PC-9 (cell line): ENCODE data around the gene CCDC141. TPM values are rescaled to one million over a fixed set of nuclear protein-coding genes. Genes with fewer than 3 reads are reported as not detected.

Experiments used
- BruUV-seq: library from RNA; stranded (reverse); fragments of 400-500 nt; replicated peaks from 2 replicates; lab custom pipeline; 2021; lab: Mats Ljungman, UMichigan
- CTCF ChIA-PET: fragments of 300-600 bp; sonication (Branson Sonifier 250); formaldehyde crosslinking; loops from one replicate; lab custom pipeline; 2022; ENCODE audit warnings: antibody characterized with exemption; lab: Charles Lee
- POLR2A ChIA-PET: fragments of 300-600 bp; sonication (Branson Sonifier 250); formaldehyde crosslinking; loops from one replicate; lab custom pipeline; 2022; ENCODE audit warnings: antibody characterized with exemption; ENCODE audit not compliant: unreplicated experiment; lab: Charles Lee
- DNase-seq, 2 experiments: peaks; one replicate each; pipeline versions ENCODE4 v3.0.0 to v3.0.0-alpha.2; 2015 to 2022; ENCODE audit warnings: mixed read lengths in 1 of 2
- H2AFZ ChIP-seq: fragments of 200-600 bp; sonication (generic); 2 replicates; pipeline ENCODE4 v1.8.1; 2017; ENCODE audit warnings: antibody characterized with exemption
- H3F3A ChIP-seq: fragments of 200-600 bp; sonication (generic); 2 replicates; pipeline ENCODE4 v1.8.1; 2017; ENCODE audit warnings: antibody characterized with exemption, mild to moderate bottlenecking, low read depth; ENCODE audit not compliant: insufficient read depth
- H3K27ac ChIP-seq: fragments of 200-600 bp; sonication (generic); 2 replicates; pipeline ENCODE4 v1.6.1; 2016; ENCODE audit warnings: mixed run types
- H3K27me3 ChIP-seq: fragments of 200-600 bp; sonication (generic); 2 replicates; pipeline ENCODE4 v1.6.1; 2016; ENCODE audit warnings: low read depth, mixed run types; ENCODE audit not compliant: insufficient read depth
- H3K36me3 ChIP-seq: fragments of 200-600 bp; sonication (generic); 2 replicates; pipeline ENCODE4 v1.6.1; 2016; ENCODE audit warnings: low read depth, mixed run types
- H3K4me1 ChIP-seq: fragments of 200-600 bp; sonication (generic); replicated peaks from 2 replicates; pipeline ENCODE4 v1.6.1; 2016; ENCODE audit warnings: mixed run types; ENCODE audit not compliant: insufficient read depth
- H3K4me2 ChIP-seq: fragments of 200-600 bp; sonication (generic); 2 replicates; pipeline ENCODE4 v1.6.1; 2017; ENCODE audit warnings: mixed run types
- H3K4me3 ChIP-seq: fragments of 200-600 bp; sonication (generic); 2 replicates; pipeline ENCODE4 v1.6.1; 2016; ENCODE audit warnings: mixed run types
- H3K79me2 ChIP-seq: fragments of 200-600 bp; sonication (generic); 2 replicates; pipeline ENCODE4 v1.6.1; 2017; ENCODE audit warnings: low read depth, mixed run types
- H3K9me2 ChIP-seq: fragments of 200-600 bp; sonication (generic); 2 replicates; pipeline ENCODE4 v1.8.1; 2017; ENCODE audit warnings: mild to moderate bottlenecking; ENCODE audit not compliant: insufficient read depth
- H3K9me3 ChIP-seq: fragments of 200-600 bp; sonication (generic); 2 replicates; pipeline ENCODE4 v1.8.1; 2016; ENCODE audit warnings: low read depth; ENCODE audit not compliant: insufficient read depth
- H4K20me1 ChIP-seq: fragments of 200-600 bp; sonication (generic); 2 replicates; pipeline ENCODE4 v1.8.1; 2017; ENCODE audit not compliant: insufficient read depth
- EZH2 ChIP-seq: fragments of 200-600 bp; sonication (generic); IDR thresholded peaks from 2 replicates; pipeline ENCODE4 v1.8.0; 2017; ENCODE audit warnings: antibody characterized with exemption, low read depth
- intact Hi-C: fragments of 100-400 bp; cut with micrococcal nuclease; formaldehyde crosslinking; loops from one replicate; pipeline ENCODE4 v1.10.0; 2022; ENCODE audit not compliant: unreplicated experiment
- total RNA-seq: library from RNA; stranded (reverse); gene quantifications from 2 replicates; pipeline ENCODE4 v1.2.3, GENCODE V29; 2021
- TF ChIP-seq, protein P1 (sequence below): fragments of 200-600 bp; sonication (generic); conservative IDR thresholded peaks from 2 replicates; pipeline ENCODE4 v1.6.1; 2017; ENCODE audit warnings: mixed run types, antibody characterized with exemption, mild to moderate bottlenecking, moderate library complexity

CCDC141 gene
- total RNA-seq, 1 experiment from 2014 or later, result not detected

DNA sequence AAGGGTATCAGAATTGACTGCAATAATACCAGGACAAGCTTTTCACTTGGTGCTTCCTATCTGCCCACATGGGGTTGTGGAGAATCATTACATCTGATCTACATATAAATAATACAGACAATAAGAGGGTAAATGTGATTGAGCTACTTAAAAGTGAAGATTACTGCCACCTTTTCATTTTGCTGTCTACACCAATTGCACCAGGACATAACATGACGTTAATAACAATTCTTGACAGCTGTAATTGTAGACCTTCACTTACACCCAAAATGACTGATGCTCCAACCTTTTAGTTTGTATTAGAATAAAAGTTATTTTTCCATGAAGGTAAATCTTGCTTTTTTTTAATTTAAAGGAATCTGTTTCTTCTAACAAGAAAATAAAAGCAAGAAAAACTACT is 206.2 kb downstream of the CCDC141 start:
- Histone ChIP-seq H3F3A (no peaks in the 10 kb centered on the region), H3K4me3 (no peak overlapping the region), H4K20me1 (no peaks in the 10 kb centered on the region), H3K36me3 (no peaks in the 10 kb centered on the region), H3K9me2 (no peaks in the 10 kb centered on the region), H3K27me3 (no peaks in the 10 kb centered on the region), H3K27ac (no peak overlapping the region), H3K79me2 (no peaks in the 10 kb centered on the region), H3K4me2 (no peak overlapping the region), H3K9me3 (no peaks in the 10 kb centered on the region), H3K4me1 (peaks cover 15% of the 10 kb centered on the region), H2AFZ (no peak overlapping the region)
- intact Hi-C loops, result no loop called here
- BruUV-seq, result no TSS peak
- ChIA-PET POLR2A (no interaction called here), CTCF (no interaction called here)
- TF ChIP-seq, protein P1, sequence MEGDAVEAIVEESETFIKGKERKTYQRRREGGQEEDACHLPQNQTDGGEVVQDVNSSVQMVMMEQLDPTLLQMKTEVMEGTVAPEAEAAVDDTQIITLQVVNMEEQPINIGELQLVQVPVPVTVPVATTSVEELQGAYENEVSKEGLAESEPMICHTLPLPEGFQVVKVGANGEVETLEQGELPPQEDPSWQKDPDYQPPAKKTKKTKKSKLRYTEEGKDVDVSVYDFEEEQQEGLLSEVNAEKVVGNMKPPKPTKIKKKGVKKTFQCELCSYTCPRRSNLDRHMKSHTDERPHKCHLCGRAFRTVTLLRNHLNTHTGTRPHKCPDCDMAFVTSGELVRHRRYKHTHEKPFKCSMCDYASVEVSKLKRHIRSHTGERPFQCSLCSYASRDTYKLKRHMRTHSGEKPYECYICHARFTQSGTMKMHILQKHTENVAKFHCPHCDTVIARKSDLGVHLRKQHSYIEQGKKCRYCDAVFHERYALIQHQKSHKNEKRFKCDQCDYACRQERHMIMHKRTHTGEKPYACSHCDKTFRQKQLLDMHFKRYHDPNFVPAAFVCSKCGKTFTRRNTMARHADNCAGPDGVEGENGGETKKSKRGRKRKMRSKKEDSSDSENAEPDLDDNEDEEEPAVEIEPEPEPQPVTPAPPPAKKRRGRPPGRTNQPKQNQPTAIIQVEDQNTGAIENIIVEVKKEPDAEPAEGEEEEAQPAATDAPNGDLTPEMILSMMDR, result no peak
- no peak for TF ChIP-seq EZH2
- no peak for DNase-seq

DNA sequence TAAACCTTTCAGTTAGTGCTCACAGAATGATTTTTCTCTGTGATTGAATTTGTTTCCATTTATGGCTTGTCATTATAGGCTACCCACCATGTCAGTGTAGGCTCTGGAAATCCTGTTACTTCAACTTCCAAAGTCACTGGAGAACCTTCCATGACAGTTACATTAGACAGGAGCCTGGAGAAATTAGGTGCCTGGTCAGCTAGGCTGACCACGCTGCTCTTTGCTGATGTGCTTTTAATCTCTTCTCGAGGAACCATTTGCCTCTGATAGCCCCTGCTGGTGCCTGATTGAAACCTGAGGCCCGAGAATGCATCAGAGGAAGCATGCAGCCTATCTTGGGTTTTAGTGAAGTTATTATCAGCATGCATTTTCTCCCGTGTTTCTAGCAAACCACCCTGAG is 213.1 kb downstream of the CCDC141 start:
- H3K4me1 ChIP-seq, result no peaks in the 10 kb centered on the region
- no peak overlapping the region for H3K4me2 ChIP-seq
- H3K36me3 ChIP-seq, result no peaks in the 10 kb centered on the region
- no peak overlapping the region for H3K4me3 ChIP-seq
- CTCF ChIA-PET, result no interaction called here
- DNase-seq, result no peak
- no peaks in the 10 kb centered on the region for H4K20me1 ChIP-seq
- H3K27ac ChIP-seq, result no peak overlapping the region
- TF ChIP-seq EZH2, result no peak
- H3F3A ChIP-seq, result no peaks in the 10 kb centered on the region
- no peaks in the 10 kb centered on the region for H3K27me3 ChIP-seq
- H3K9me2 ChIP-seq, result no peaks in the 10 kb centered on the region
- BruUV-seq, result no TSS peak
- H2AFZ ChIP-seq, result peak overlapping the region; percentile 24; the same call in 1 of the 2 replicates
- POLR2A ChIA-PET, result no interaction called here
- H3K79me2 ChIP-seq, result no peaks in the 10 kb centered on the region
- intact Hi-C loops, result no loop called here
- H3K9me3 ChIP-seq, result no peaks in the 10 kb centered on the region

DNA sequence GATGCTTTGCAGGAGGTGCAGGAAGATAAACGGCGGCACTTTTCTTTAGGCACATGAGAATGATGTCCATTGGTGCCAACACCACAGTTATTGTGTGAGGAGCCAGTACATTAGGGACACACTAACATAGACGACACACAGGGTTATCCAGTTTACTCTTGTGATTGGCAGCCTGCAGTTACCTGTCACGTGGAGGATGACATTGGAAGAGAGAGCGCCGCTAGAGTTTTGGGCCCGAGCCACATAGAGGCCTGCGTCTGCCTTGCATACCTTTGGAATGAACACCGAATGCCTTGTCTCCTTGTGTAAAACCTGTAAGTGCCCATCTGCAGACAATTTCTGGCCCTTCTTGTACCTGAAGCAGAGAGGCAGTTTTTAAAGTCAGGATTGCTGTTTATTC is 215.9 kb downstream of the CCDC141 start:
- POLR2A ChIA-PET, result no interaction called here
- no peak overlapping the region for H3K4me2 ChIP-seq

More for the DNA sequence above, 215.9 kb downstream of the CCDC141 start:
- Histone ChIP-seq H3K27me3 (no peaks in the 10 kb centered on the region), H3F3A (no peaks in the 10 kb centered on the region), H3K79me2 (no peaks in the 10 kb centered on the region), H3K27ac (no peak overlapping the region), H3K36me3 (no peaks in the 10 kb centered on the region), H3K9me2 (no peaks in the 10 kb centered on the region), H3K9me3 (no peaks in the 10 kb centered on the region), H3K4me3 (no peak overlapping the region), H4K20me1 (no peaks in the 10 kb centered on the region), H3K4me1 (no peaks in the 10 kb centered on the region), H2AFZ (no peak overlapping the region)
- intact Hi-C loops, result no loop called here
- TF ChIP-seq, protein P1, result no peak
- no peak for TF ChIP-seq EZH2
- no TSS peak for BruUV-seq
- CTCF ChIA-PET, result no interaction called here
- no peak for DNase-seq
